Heart right ventricle (tissue), 16 donors: ENCODE data around the gene HRK. TPM values are rescaled to one million over a fixed set of nuclear protein-coding genes. Genes with fewer than 3 reads are reported as not detected.

ENCODE experiments used
- ATAC-seq, 8 donors: fragments of 200-7000 bp; cut with Tn5 transposase; one replicate each; pipeline ENCODE4 v1.9.1; 2020; ENCODE audit warnings: mild to moderate bottlenecking in 8 of 8, moderate library complexity in 8 of 8, moderate number of reproducible peaks in 1 of 8
- DNase-seq, 2 donors: peaks; one replicate each; pipeline ENCODE4 v3.0.0-alpha.2; 2020
- H3K27ac ChIP-seq, 10 donors: fragments of 200-600 bp; sonication (generic) in 2 of 10; one replicate each; pipeline versions ENCODE4 v1.5.0 to v1.8.0; 2020 to 2022; ENCODE audit warnings: mild to moderate bottlenecking in 3 of 10
- H3K27me3 ChIP-seq, 7 donors: fragments of 200-600 bp; one replicate each; pipeline ENCODE4 v1.8.0; 2021 to 2022; ENCODE audit warnings: mild to moderate bottlenecking in 2 of 7
- H3K36me3 ChIP-seq, 9 donors: fragments of 200-600 bp; sonication (generic) in 1 of 9; one replicate each; pipeline versions ENCODE4 v1.5.0 to v1.8.0; 2020 to 2022; ENCODE audit warnings: mild to moderate bottlenecking in 2 of 9
- H3K4me1 ChIP-seq, 9 donors: fragments of 200-600 bp; sonication (generic) in 1 of 9; one replicate each; pipeline versions ENCODE4 v1.5.0 to v1.8.0; 2020 to 2022; ENCODE audit warnings: mild to moderate bottlenecking in 4 of 9
- H3K4me3 ChIP-seq, 10 donors: fragments of 200-600 bp; sonication (generic) in 2 of 10; one replicate each; pipeline versions ENCODE4 v1.5.0 to v1.8.0; 2020 to 2022; ENCODE audit warnings: mild to moderate bottlenecking in 7 of 10, moderate library complexity in 2 of 10
- H3K9me3 ChIP-seq, 11 donors: fragments of 200-600 bp in 10 of 11; sonication (generic) in 2 of 11; one replicate each; pipeline versions ENCODE4 v1.5.0 to v1.8.0; 2013 to 2022; ENCODE audit warnings: mild to moderate bottlenecking in 2 of 11, control low read depth in 1 of 11, moderate library complexity in 1 of 11
- WGBS, 2 donors: extraction: QIAGEN DNeasy Blood & Tissue Kit; methylation state at CpG; one replicate each; pipeline ENCODE4 v1.1.7; 2013; ENCODE audit warnings: inconsistent platforms in 1 of 2; 5-methylcytosine and 5-hydroxymethylcytosine counted together
- intact Hi-C, 10 donors: fragments of 100-400 bp; cut with DNase I; formaldehyde crosslinking; loops; one replicate each; pipeline versions ENCODE4 v1.11.1 to v1.14.2; 2022
- polyA plus RNA-seq, 2 donors: library from polyadenylated mRNA; stranded (reverse); fragments of 200-250 nt; gene quantifications; one replicate each; pipeline ENCODE4 v1.2.3, GENCODE V29; 2013
- total RNA-seq, 10 donors: library from RNA; stranded (reverse); fragmentation: NEBNext Ultra II Directional in 3 of 10; extraction: Animal tissue kit (Norgen Biotek cat#: 25700) in 3 of 10; gene quantifications; one replicate each; pipeline versions ENCODE4 v1.2.1 to v1.2.4, GENCODE V29; 2021 to 2023
- TF ChIP-seq, protein P1 (sequence below), 9 donors: fragments of 200-600 bp; sonication (generic) in 2 of 9; IDR thresholded peaks; one replicate each; pipeline versions ENCODE4 v1.5.0 to v1.8.0; 2021 to 2022; ENCODE audit warnings: antibody characterized with exemption in 9 of 9, mild to moderate bottlenecking in 5 of 9, moderate library complexity in 1 of 9
- donor health status: Arrhythmogenic right ventricular cardiomyopathy.
- donor health status: ischemic (EF 13 %, LVEDD 7.1; RV severe dilation, severe dysfunction).
- donor health status: healthy with polysubstance abuse.
- donor health status: DM: no; HTN: yes; CAD: no.
- donor health status: DM: no; HTN: no; CAD: no.
- donor health status: ischemic (EF 25% LVEDD 6.9; RV normal size, moderate dysfunction).
- donor health status: ischemic (EF 25% LVEDD 5.7; RV mildly dilated, moderate dysfunction).
- donor health status: healthy.
- donor health status: DM: yes; HTN: yes; CAD: no.
- donor health status: Ischemic cardiomyopathy.
- donor health status: ischemic (EF 35%, LVEDD 5.7; RV mildly dilated, moderate dysfunction).
- donor health status: nonischemic (EF 11% LVEDD 7.7; RV severe dilation, severe dysfunction).
- donor health status: DM: yes; HTN: yes; CAD: no.
- donor health status: PGD.
- donor health status: ischemic (EF 29% LVEDD 5.4; RV normal size, mild dysfunction).
- donor health status: nonischemic (EF 23%, LVEDD 6.1; RV moderate dilation, normal function).

Gene HRK
- total and polyA plus RNA-seq, 12 donors, result 0.03 to 2.9 (median 0.40) TPM; not detected in 2

DNA sequence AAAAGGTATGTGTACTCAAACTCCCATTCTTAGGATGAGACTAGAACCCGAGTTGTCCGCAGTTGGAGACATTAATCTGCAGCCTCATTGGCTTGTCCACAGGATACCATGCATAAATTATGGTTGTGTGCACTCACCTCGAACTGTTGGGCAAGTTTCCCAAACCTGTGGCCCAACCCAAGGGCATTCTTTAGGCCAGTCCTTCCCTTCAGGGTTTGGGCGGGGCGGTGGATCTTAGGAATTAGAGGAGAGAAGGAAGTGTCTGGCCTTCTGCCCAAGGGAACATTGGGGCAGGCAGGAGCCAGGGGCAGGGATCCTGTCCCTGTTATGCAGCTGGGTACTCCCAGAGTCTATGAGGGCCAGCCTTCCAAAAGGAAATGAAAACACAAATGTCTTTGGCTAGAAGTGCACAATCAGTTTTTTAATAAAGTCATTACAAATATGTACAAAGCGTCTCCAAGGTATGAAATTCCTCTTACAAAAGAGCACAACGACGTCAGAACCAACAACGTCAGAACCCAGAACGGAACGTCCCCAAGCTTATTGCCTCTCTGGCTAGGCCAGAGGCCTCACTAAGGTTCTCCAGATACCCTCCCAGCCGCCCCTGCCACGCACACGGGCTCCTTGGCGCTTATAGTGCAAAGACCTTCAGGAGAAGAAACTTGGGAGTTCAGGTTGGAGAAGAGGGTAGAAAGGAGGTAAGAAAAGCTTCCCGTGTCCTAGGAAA is 25.3 kb downstream of the HRK start:
- no peaks in the 10 kb centered on the region for H3K9me3 ChIP-seq
- peaks cover 0 to 32% (median 5%) of the 10 kb centered on the region in 7 donors for H3K27me3 ChIP-seq
- no peaks in the 10 kb centered on the region for H3K36me3 ChIP-seq
- ATAC-seq (no peak), DNase-seq (no peak)
- TF ChIP-seq, protein P1, sequence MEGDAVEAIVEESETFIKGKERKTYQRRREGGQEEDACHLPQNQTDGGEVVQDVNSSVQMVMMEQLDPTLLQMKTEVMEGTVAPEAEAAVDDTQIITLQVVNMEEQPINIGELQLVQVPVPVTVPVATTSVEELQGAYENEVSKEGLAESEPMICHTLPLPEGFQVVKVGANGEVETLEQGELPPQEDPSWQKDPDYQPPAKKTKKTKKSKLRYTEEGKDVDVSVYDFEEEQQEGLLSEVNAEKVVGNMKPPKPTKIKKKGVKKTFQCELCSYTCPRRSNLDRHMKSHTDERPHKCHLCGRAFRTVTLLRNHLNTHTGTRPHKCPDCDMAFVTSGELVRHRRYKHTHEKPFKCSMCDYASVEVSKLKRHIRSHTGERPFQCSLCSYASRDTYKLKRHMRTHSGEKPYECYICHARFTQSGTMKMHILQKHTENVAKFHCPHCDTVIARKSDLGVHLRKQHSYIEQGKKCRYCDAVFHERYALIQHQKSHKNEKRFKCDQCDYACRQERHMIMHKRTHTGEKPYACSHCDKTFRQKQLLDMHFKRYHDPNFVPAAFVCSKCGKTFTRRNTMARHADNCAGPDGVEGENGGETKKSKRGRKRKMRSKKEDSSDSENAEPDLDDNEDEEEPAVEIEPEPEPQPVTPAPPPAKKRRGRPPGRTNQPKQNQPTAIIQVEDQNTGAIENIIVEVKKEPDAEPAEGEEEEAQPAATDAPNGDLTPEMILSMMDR (IDR thresholded peaks at IDR 0.05), result no peak
- H3K27ac ChIP-seq, result no peak overlapping the region
- WGBS, 2 donors, result 88 to 90% methylated on average over 16 of the region's 16 CpGs
- no peak overlapping the region for H3K4me3 ChIP-seq
- intact Hi-C loops, result no loop called here
- H3K4me1 ChIP-seq, result peaks cover 0 to 20% (median 4%) of the 10 kb centered on the region in 9 donors

DNA sequence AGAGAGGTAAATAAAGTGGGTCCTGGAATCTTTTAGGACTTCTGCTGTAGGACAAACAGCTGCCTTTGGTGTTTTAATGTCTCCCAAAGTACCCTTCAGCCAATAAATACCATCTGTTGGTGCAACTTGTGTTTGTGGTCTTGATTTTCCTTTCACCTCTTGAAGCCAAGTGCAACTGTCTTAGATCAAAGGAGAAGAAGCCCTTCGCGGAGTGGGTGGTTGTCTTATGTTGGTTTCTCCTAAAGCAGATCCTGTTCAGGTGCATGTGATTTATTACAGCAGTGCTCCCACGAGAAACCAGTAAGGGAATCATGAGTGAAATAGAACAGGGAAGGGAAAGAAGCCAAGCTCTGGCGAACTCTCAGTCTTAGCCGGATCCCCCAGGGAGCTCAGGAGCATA is 27.7 kb downstream of the HRK start:
- WGBS, 2 donors, result 73 to 83% methylated on average over 5 of the region's 5 CpGs
- DNase-seq (no peak), ATAC-seq (no peak)
- Histone ChIP-seq H3K27ac (no peak overlapping the region), H3K4me1 (no peaks in the 10 kb centered on the region), H3K4me3 (no peak overlapping the region), H3K9me3 (no peaks in the 10 kb centered on the region), H3K36me3 (no peaks in the 10 kb centered on the region), H3K27me3 (peaks cover 0 to 30% (median 5%) of the 10 kb centered on the region in 7 donors)
- intact Hi-C loops, result no loop called here
- TF ChIP-seq, protein P1 (IDR thresholded peaks at IDR 0.05), result no peak

DNA sequence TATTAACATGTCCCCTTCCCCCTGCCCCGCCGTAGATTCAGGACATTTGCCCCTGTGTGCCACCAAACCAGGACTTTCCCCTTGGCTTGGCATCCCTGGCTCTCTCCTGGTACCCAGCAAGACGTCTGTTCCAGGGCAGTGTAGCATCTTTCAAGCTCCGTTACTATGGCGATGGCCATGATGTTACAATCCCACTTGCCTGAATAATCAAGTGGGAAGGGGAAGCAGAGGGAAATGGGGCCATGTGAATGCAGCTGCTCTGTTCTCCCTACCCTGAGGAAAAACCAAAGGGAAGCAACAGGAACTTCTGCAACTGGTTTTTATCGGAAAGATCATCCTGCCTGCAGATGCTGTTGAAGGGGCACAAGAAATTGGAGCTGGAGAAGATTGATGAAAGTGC is 28.9 kb downstream of the HRK start:
- peaks cover 0 to 21% (median 5%) of the 10 kb centered on the region in 7 donors for H3K27me3 ChIP-seq
- H3K4me1 ChIP-seq, result no peaks in the 10 kb centered on the region
- no peaks in the 10 kb centered on the region for H3K9me3 ChIP-seq
- H3K4me3 ChIP-seq, result no peak overlapping the region
- no peaks in the 10 kb centered on the region for H3K36me3 ChIP-seq
- TF ChIP-seq, protein P1 (IDR thresholded peaks at IDR 0.05), result no peak
- 87 to 89% methylated on average over 6 of the region's 6 CpGs for WGBS, 2 donors
- intact Hi-C loops, result no loop called here
- ATAC-seq (no peak), DNase-seq (no peak)
- no peak overlapping the region for H3K27ac ChIP-seq

DNA sequence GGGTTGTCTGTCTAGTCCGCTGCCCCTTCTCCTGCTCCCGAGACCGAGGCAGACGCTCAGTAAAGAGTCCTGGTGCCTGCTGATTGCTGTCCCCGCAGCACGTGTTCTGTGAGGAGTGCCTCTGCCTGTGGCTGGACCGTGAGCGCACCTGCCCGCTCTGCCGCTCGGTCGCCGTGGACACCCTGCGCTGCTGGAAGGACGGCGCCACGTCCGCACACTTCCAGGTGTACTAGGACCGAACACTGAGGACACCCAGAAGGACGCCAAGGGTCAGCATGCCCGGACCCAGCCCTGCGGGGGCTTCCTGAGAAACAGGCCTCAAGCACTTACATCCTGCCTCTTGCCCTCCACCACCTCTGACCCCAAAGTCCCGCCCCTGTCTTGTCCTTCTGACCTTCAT is 32.0 kb downstream of the HRK start:
- no peak overlapping the region for H3K4me3 ChIP-seq
- H3K27me3 ChIP-seq, result peaks cover 0 to 8% (median 4%) of the 10 kb centered on the region in 7 donors
- no peak for DNase-seq
- TF ChIP-seq, protein P1 (IDR thresholded peaks at IDR 0.05), result no peak
- intact Hi-C loops, result no loop called here
- no peaks in the 10 kb centered on the region for H3K36me3 ChIP-seq
- H3K27ac ChIP-seq, result no peak overlapping the region
- 94 to 95% methylated on average over 23 of the region's 23 CpGs for WGBS, 2 donors
- no peaks in the 10 kb centered on the region for H3K4me1 ChIP-seq
- no peaks in the 10 kb centered on the region for H3K9me3 ChIP-seq
- no peak for ATAC-seq
